ENCODE data around the gene PTPRN2. TPM values are rescaled to one million over a fixed set of nuclear protein-coding genes. Genes with fewer than 3 reads are reported as not detected.

Gene PTPRN2
- total and polyA plus RNA-seq, 2 donors (not counting 1 experiment from before 2014, with no cell fraction given), result 0.54 to 1.2 TPM

GRCh38 chr7:158620839-158621441 is 33.3 kb upstream of the PTPRN2 start:
- Histone ChIP-seq H3K27ac (ENCODE audit: insufficient read depth, low read length) (no peak overlapping the region), H4K20me1 (ENCODE audit: control insufficient read depth, extremely low read depth, insufficient read depth, low read length) (no peaks in the 10 kb centered on the region), H3K36me3 (ENCODE audit: control insufficient read depth, insufficient read depth, low read length) (peaks cover 3% of the 10 kb centered on the region), H2AFZ (ENCODE audit: low read length) (no peak overlapping the region), H3K9ac (ENCODE audit: insufficient read depth, low read length) (no peak overlapping the region), H3K4me1 (ENCODE audit: control insufficient read depth, extremely low read depth, insufficient read depth, low read length) (no peaks in the 10 kb centered on the region), H3K27me3 (ENCODE audit: control insufficient read depth, insufficient read depth, low read length) (no peaks in the 10 kb centered on the region), H3K4me2 (ENCODE audit: extremely low read depth, insufficient read depth, low read length) (no peak overlapping the region), H3K79me2 (ENCODE audit: control insufficient read depth, insufficient read depth, low read length) (no peaks in the 10 kb centered on the region), H3K9me3 (ENCODE audit: control insufficient read depth, insufficient read depth, low read depth, low read length) (no peaks in the 10 kb centered on the region), H3K4me3 (replicated peaks in 1 of 4; ENCODE audit: control extremely low read depth in 1 of 4, insufficient read depth in 1 of 4, low read depth in 3 of 4, low read length in 4 of 4) (no peak overlapping the region)
- DNase-seq (ENCODE audit: low read depth in 2 of 2), result no peak
- TF ChIP-seq CTCF (conservative IDR thresholded peaks at IDR 0.05 in 1 of 2, IDR thresholded peaks at IDR 0.05 in 1 of 2; ENCODE audit: low read depth in 1 of 2, low read length in 2 of 2), result no peak
- no peak for TF ChIP-seq EZH2 (IDR thresholded peaks at IDR 0.05; ENCODE audit: low read length, missing control alignments)

- no peak overlapping the region for H2AFZ ChIP-seq (ENCODE audit: low read length)
Measured at GRCh38 chr7:158620418-158620817, 32.8 kb upstream of the PTPRN2 start.

GRCh38 chr7:158618745-158619140 is 31.1 kb upstream of the PTPRN2 start:
- no peak overlapping the region for H3K9ac ChIP-seq (ENCODE audit: insufficient read depth, low read length)
- no peaks in the 10 kb centered on the region for H4K20me1 ChIP-seq (ENCODE audit: control insufficient read depth, extremely low read depth, insufficient read depth, low read length)
- TF ChIP-seq CTCF (conservative IDR thresholded peaks at IDR 0.05 in 1 of 2, IDR thresholded peaks at IDR 0.05 in 1 of 2; ENCODE audit: low read depth in 1 of 2, low read length in 2 of 2), result no peak
- no peak for TF ChIP-seq EZH2 (IDR thresholded peaks at IDR 0.05; ENCODE audit: low read length, missing control alignments)
- no peaks in the 10 kb centered on the region for H3K79me2 ChIP-seq (ENCODE audit: control insufficient read depth, insufficient read depth, low read length)
- H3K27me3 ChIP-seq (ENCODE audit: control insufficient read depth, insufficient read depth, low read length), result no peaks in the 10 kb centered on the region
- H3K4me3 ChIP-seq (replicated peaks in 1 of 4; ENCODE audit: control extremely low read depth in 1 of 4, insufficient read depth in 1 of 4, low read depth in 3 of 4, low read length in 4 of 4), result no peak overlapping the region
- H3K36me3 ChIP-seq (ENCODE audit: control insufficient read depth, insufficient read depth, low read length), result peaks cover 3% of the 10 kb centered on the region
- H3K27ac ChIP-seq (ENCODE audit: insufficient read depth, low read length), result no peak overlapping the region
- no peaks in the 10 kb centered on the region for H3K9me3 ChIP-seq (ENCODE audit: control insufficient read depth, insufficient read depth, low read depth, low read length)
- no peak for DNase-seq (ENCODE audit: low read depth in 2 of 2)
- H2AFZ ChIP-seq (ENCODE audit: low read length), result no peak overlapping the region
- H3K4me1 ChIP-seq (ENCODE audit: control insufficient read depth, extremely low read depth, insufficient read depth, low read length), result peaks cover 2% of the 10 kb centered on the region
- no peak overlapping the region for H3K4me2 ChIP-seq (ENCODE audit: extremely low read depth, insufficient read depth, low read length)

More at GRCh38 chr7:158620418-158620817, 32.8 kb upstream of the PTPRN2 start:
- H3K79me2 ChIP-seq (ENCODE audit: control insufficient read depth, insufficient read depth, low read length), result no peaks in the 10 kb centered on the region
- no peak overlapping the region for H3K9ac ChIP-seq (ENCODE audit: insufficient read depth, low read length)
- H3K9me3 ChIP-seq (ENCODE audit: control insufficient read depth, insufficient read depth, low read depth, low read length), result no peaks in the 10 kb centered on the region
- DNase-seq (ENCODE audit: low read depth in 2 of 2), result no peak
- TF ChIP-seq CTCF (conservative IDR thresholded peaks at IDR 0.05 in 1 of 2, IDR thresholded peaks at IDR 0.05 in 1 of 2; ENCODE audit: low read depth in 1 of 2, low read length in 2 of 2) (no peak), EZH2 (IDR thresholded peaks at IDR 0.05; ENCODE audit: low read length, missing control alignments) (no peak)
- no peaks in the 10 kb centered on the region for H3K4me1 ChIP-seq (ENCODE audit: control insufficient read depth, extremely low read depth, insufficient read depth, low read length)
- H3K36me3 ChIP-seq (ENCODE audit: control insufficient read depth, insufficient read depth, low read length), result peaks cover 3% of the 10 kb centered on the region
- no peak overlapping the region for H3K4me2 ChIP-seq (ENCODE audit: extremely low read depth, insufficient read depth, low read length)
- H4K20me1 ChIP-seq (ENCODE audit: control insufficient read depth, extremely low read depth, insufficient read depth, low read length), result no peaks in the 10 kb centered on the region
- H3K27me3 ChIP-seq (ENCODE audit: control insufficient read depth, insufficient read depth, low read length), result no peaks in the 10 kb centered on the region
- no peak overlapping the region for H3K27ac ChIP-seq (ENCODE audit: insufficient read depth, low read length)
- H3K4me3 ChIP-seq (replicated peaks in 1 of 4; ENCODE audit: control extremely low read depth in 1 of 4, insufficient read depth in 1 of 4, low read depth in 3 of 4, low read length in 4 of 4), result no peak overlapping the region

Data from fibroblast of lung (primary cell).